HUES48 (cell line): ENCODE data around the gene CYP46A1.

ENCODE experiments used
- H3K27ac ChIP-seq: one replicate; pipeline ENCODE4 v1.7.0; 2013; ENCODE audit warnings: low read depth, low read length, inconsistent platforms
- H3K27me3 ChIP-seq: 2 replicates; pipeline ENCODE4 v1.6.1; 2013; ENCODE audit warnings: mild to moderate bottlenecking, low read length; ENCODE audit not compliant: control insufficient read depth, insufficient read depth
- H3K36me3 ChIP-seq: 2 replicates; pipeline ENCODE4 v1.6.1; 2013; ENCODE audit warnings: low read length; ENCODE audit not compliant: control insufficient read depth, insufficient read depth
- H3K4me1 ChIP-seq: 2 replicates; pipeline ENCODE4 v1.6.1; 2013; ENCODE audit warnings: mild to moderate bottlenecking, low read length; ENCODE audit not compliant: control insufficient read depth, insufficient read depth
- H3K4me3 ChIP-seq: 2 replicates; pipeline ENCODE4 v1.5.1; 2013; ENCODE audit warnings: mild to moderate bottlenecking, low read depth, low read length
- H3K9ac ChIP-seq: 2 replicates; pipeline ENCODE4 v1.6.1; 2013; ENCODE audit warnings: mild to moderate bottlenecking, low read depth, low read length, moderate library complexity
- H3K9me3 ChIP-seq: 2 replicates; pipeline ENCODE4 v1.6.1; 2013; ENCODE audit warnings: low read length; ENCODE audit not compliant: control insufficient read depth, insufficient read depth

CYP46A1 gene

GRCh38 chr14:99647411-99647810 lies 36.7 kb upstream of the CYP46A1 start:
- Histone ChIP-seq H3K36me3 (no peaks in the 10 kb centered on the region), H3K9ac (no peak overlapping the region), H3K4me3 (no peak overlapping the region), H3K27ac (no peak overlapping the region), H3K4me1 (peaks cover 6% of the 10 kb centered on the region), H3K9me3 (no peaks in the 10 kb centered on the region), H3K27me3 (peaks cover 31% of the 10 kb centered on the region)

GRCh38 chr14:99648027-99648784 lies 35.9 kb upstream of the CYP46A1 start:
- no peak overlapping the region for H3K4me3 ChIP-seq
- H3K27me3 ChIP-seq, result peaks cover 30% of the 10 kb centered on the region
- H3K9ac ChIP-seq, result no peak overlapping the region

GRCh38 chr14:99649219-99649618 lies 34.9 kb upstream of the CYP46A1 start:
- no peaks in the 10 kb centered on the region for H3K9me3 ChIP-seq
- H3K4me1 ChIP-seq, result peaks cover 6% of the 10 kb centered on the region; the same call in 1 of the 2 replicates
- H3K36me3 ChIP-seq, result no peaks in the 10 kb centered on the region
- no peak overlapping the region for H3K4me3 ChIP-seq
- no peak overlapping the region for H3K27ac ChIP-seq
- H3K27me3 ChIP-seq, result peaks cover 20% of the 10 kb centered on the region
- no peak overlapping the region for H3K9ac ChIP-seq

More at GRCh38 chr14:99648027-99648784, 35.9 kb upstream of the CYP46A1 start:
- H3K36me3 ChIP-seq, result no peaks in the 10 kb centered on the region
- H3K4me1 ChIP-seq, result peaks cover 6% of the 10 kb centered on the region
- H3K27ac ChIP-seq, result no peak overlapping the region
- no peaks in the 10 kb centered on the region for H3K9me3 ChIP-seq

GRCh38 chr14:99649643-99650042 lies 34.5 kb upstream of the CYP46A1 start:
- Histone ChIP-seq H3K4me1 (peaks cover 2% of the 10 kb centered on the region; the same call in 1 of the 2 replicates), H3K9me3 (no peaks in the 10 kb centered on the region), H3K27ac (no peak overlapping the region), H3K36me3 (no peaks in the 10 kb centered on the region), H3K4me3 (no peak overlapping the region), H3K9ac (no peak overlapping the region), H3K27me3 (peaks cover 16% of the 10 kb centered on the region)

- Histone ChIP-seq H3K27me3 (peaks cover 10% of the 10 kb centered on the region), H3K27ac (no peak overlapping the region), H3K36me3 (no peaks in the 10 kb centered on the region), H3K9ac (no peak overlapping the region), H3K4me3 (no peak overlapping the region), H3K9me3 (no peaks in the 10 kb centered on the region), H3K4me1 (no peaks in the 10 kb centered on the region)
These were observed 33.9 kb upstream of the CYP46A1 start for GRCh38 chr14:99650189-99650588.

GRCh38 chr14:99651953-99652746 lies 31.9 kb upstream of the CYP46A1 start:
- H3K9me3 ChIP-seq, result no peaks in the 10 kb centered on the region
- no peak overlapping the region for H3K4me3 ChIP-seq
- no peak overlapping the region for H3K9ac ChIP-seq
- no peaks in the 10 kb centered on the region for H3K36me3 ChIP-seq
- no peaks in the 10 kb centered on the region for H3K4me1 ChIP-seq
- H3K27ac ChIP-seq, result no peak overlapping the region
- H3K27me3 ChIP-seq, result no peaks in the 10 kb centered on the region

- no peaks in the 10 kb centered on the region for H3K36me3 ChIP-seq
- H3K27me3 ChIP-seq, result peaks cover 20% of the 10 kb centered on the region
- H3K4me3 ChIP-seq, result no peak overlapping the region
- H3K9me3 ChIP-seq, result no peaks in the 10 kb centered on the region
- H3K27ac ChIP-seq, result no peak overlapping the region
- H3K9ac ChIP-seq, result no peak overlapping the region
- no peaks in the 10 kb centered on the region for H3K4me1 ChIP-seq
These were observed 29.7 kb upstream of the CYP46A1 start for GRCh38 chr14:99654235-99654985.

GRCh38 chr14:99655521-99655920 lies 28.6 kb upstream of the CYP46A1 start:
- H3K36me3 ChIP-seq, result no peaks in the 10 kb centered on the region
- H3K27ac ChIP-seq, result no peak overlapping the region
- peaks cover 4% of the 10 kb centered on the region for H3K4me1 ChIP-seq
- no peaks in the 10 kb centered on the region for H3K9me3 ChIP-seq
- no peak overlapping the region for H3K9ac ChIP-seq
- no peak overlapping the region for H3K4me3 ChIP-seq
- H3K27me3 ChIP-seq, result peaks cover 28% of the 10 kb centered on the region

GRCh38 chr14:99656171-99656570 lies 27.9 kb upstream of the CYP46A1 start:
- Histone ChIP-seq H3K27me3 (peaks cover 30% of the 10 kb centered on the region), H3K9me3 (no peaks in the 10 kb centered on the region), H3K4me3 (no peak overlapping the region), H3K4me1 (peaks cover 11% of the 10 kb centered on the region), H3K9ac (no peak overlapping the region), H3K36me3 (no peaks in the 10 kb centered on the region), H3K27ac (no peak overlapping the region)

- H3K27me3 ChIP-seq, result peaks cover 30% of the 10 kb centered on the region
- H3K4me1 ChIP-seq, result peaks cover 13% of the 10 kb centered on the region
- H3K36me3 ChIP-seq, result no peaks in the 10 kb centered on the region; the same call in 1 of the 2 replicates
- H3K4me3 ChIP-seq, result no peak overlapping the region
- no peak overlapping the region for H3K27ac ChIP-seq
- no peaks in the 10 kb centered on the region for H3K9me3 ChIP-seq
- no peak overlapping the region for H3K9ac ChIP-seq
These were observed 26.4 kb upstream of the CYP46A1 start for GRCh38 chr14:99657645-99658155.
